ENCODE measurements around the gene ARMH2. TPM values are rescaled to one million over a fixed set of nuclear protein-coding genes. Genes with fewer than 3 reads are reported as not detected.

Gene ARMH2
- total RNA-seq, 1 donor: not detected

GRCh38 chr6:24802271-24803059 lies 3.7 kb upstream of the ARMH2 start:
- TF ChIP-seq, protein P1, sequence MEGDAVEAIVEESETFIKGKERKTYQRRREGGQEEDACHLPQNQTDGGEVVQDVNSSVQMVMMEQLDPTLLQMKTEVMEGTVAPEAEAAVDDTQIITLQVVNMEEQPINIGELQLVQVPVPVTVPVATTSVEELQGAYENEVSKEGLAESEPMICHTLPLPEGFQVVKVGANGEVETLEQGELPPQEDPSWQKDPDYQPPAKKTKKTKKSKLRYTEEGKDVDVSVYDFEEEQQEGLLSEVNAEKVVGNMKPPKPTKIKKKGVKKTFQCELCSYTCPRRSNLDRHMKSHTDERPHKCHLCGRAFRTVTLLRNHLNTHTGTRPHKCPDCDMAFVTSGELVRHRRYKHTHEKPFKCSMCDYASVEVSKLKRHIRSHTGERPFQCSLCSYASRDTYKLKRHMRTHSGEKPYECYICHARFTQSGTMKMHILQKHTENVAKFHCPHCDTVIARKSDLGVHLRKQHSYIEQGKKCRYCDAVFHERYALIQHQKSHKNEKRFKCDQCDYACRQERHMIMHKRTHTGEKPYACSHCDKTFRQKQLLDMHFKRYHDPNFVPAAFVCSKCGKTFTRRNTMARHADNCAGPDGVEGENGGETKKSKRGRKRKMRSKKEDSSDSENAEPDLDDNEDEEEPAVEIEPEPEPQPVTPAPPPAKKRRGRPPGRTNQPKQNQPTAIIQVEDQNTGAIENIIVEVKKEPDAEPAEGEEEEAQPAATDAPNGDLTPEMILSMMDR (IDR thresholded peaks at IDR 0.05; ENCODE audit: insufficient read depth, low read length): no peak
- DNase-seq (ENCODE audit: low read depth): no peak
- no peak overlapping the region for H3K4me3 ChIP-seq (ENCODE audit: low read depth, low read length)

DNA sequence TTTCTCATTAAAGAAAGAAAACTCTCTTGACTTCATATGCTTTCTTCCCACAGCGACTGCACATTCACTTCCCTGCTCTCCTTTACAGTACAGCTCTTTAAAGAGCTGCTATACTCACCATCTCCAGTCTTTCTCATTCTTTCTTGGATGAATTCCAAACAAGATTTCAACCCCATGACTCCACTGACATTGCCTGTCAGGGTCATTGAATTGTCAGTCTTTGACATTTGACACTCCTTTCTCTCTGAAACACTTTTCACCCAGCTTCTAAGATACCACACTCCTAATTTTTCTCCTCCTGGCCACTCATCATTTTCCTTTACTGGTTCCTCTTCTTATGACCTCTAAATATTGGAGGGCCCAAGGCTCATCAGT lies 811 bp upstream of the ARMH2 start:
- TF ChIP-seq, protein P1 (IDR thresholded peaks at IDR 0.05; ENCODE audit: insufficient read depth, low read length): no peak
- H3K4me3 ChIP-seq (ENCODE audit: low read depth, low read length): no peak overlapping the region
- no peak for DNase-seq (ENCODE audit: low read depth)

GRCh38 chr6:24797596-24798216 lies 1.0 kb downstream of the ARMH2 start:
- TF ChIP-seq, protein P1 (IDR thresholded peaks at IDR 0.05; ENCODE audit: insufficient read depth, low read length): no peak
- DNase-seq (ENCODE audit: low read depth): no peak
- no peak overlapping the region for H3K4me3 ChIP-seq (ENCODE audit: low read depth, low read length)

DNA sequence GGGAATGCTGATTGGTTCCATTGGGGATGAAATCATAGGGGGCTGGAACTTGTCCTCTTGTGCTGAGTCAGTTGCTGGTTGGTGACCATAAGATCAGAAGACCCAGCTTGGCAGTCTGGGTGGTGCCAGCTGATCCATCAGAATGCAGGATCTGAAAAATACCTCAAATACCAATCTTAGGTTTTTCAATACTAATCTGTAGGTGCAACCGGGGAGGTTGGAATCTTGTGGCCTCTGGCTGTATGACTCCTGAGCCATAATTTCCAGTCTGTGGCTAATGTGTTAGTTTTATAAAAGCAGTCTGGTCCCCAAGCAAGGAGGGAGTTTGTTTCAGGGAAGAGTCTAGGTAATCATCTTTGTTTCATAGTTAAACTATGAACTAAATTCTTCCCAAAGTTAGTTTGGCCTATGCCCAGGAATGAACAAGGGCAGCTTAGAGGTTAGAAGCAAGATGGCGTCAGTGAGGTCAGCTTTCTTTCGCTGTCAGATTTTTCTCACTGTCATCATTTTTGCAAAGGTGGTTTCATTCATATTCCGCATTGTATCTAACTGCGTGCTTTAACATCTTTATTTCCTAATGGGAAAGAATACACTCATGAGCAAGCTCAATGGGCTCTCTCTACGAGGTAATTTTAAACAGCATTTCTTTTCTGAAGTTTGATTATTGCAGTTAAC lies 2.0 kb downstream of the ARMH2 start:
- TF ChIP-seq, protein P1 (IDR thresholded peaks at IDR 0.05; ENCODE audit: insufficient read depth, low read length): no peak
- no peak for DNase-seq (ENCODE audit: low read depth)
- no peak overlapping the region for H3K4me3 ChIP-seq (ENCODE audit: low read depth, low read length)

GRCh38 chr6:24795106-24795505 lies 3.6 kb downstream of the ARMH2 start:
- DNase-seq (ENCODE audit: low read depth): no peak
- TF ChIP-seq, protein P1 (IDR thresholded peaks at IDR 0.05; ENCODE audit: insufficient read depth, low read length): no peak
- no peak overlapping the region for H3K4me3 ChIP-seq (ENCODE audit: low read depth, low read length)

DNA sequence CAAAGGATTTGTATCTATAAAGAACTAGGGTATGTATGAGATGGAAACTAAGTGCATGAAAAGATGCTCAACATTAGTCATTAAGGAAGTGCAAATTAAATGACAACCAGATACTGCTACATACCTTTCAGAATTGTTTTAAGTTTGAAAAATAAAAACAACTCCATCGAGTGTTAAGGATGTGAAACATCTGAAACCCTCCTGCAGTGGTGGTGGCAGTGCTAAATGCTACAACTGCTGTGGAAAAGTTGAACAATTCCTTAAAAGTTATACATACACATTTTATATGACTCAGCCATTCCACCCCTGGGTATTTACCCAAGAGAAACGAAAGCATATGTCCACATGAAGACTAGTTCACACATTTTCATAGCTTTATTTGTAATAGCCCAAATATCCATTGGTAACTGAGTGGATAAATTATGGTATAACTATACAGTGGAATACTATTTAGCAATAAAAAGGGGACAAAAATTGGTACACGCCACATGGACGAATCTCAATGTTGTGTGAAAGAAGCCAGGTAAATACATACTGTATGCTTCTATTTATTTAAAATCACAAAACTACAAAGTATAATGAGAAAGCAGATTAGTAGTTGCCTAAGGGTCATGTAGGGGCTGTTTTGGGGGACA lies 10.6 kb downstream of the ARMH2 start:
- H3K4me3 ChIP-seq (ENCODE audit: low read depth, low read length): no peak overlapping the region
- TF ChIP-seq, protein P1 (IDR thresholded peaks at IDR 0.05; ENCODE audit: insufficient read depth, low read length): no peak
- DNase-seq (ENCODE audit: low read depth): no peak

Data from fibroblast of the aortic adventitia (primary cell).